Measurements from ENCODE around the gene EDA2R. TPM values are rescaled to one million over a fixed set of nuclear protein-coding genes. Genes with fewer than 3 reads are reported as not detected.
A peak's percentile ranks its signal among the peaks of the same experiment; 100 is the strongest.

The EDA2R gene
- total RNA-seq (not detected), polyA plus RNA-seq (not detected)

GRCh38 chrX:66638591-66639500 lies at the start of gene EDA2R:
Gene EDA2R, minus strand, starts transcription at chrX:66639078. Its CDS starts 23,058 bp downstream, at chrX:66616020.
- DNase-seq (peak in 2 of 3 donors; percentile 3 to 54), ATAC-seq (ENCODE audit: low read depth in 2 of 2) (no peak)
- Histone ChIP-seq H3K4me1 (ENCODE audit: control insufficient read depth, insufficient read depth, low read length, poor library complexity, severe bottlenecking) (no peaks in the 10 kb centered on the region), H3K27ac (ENCODE audit: insufficient read depth, low read length, poor library complexity, severe bottlenecking) (no peak within 1 kb of the TSS), H3K27me3 (ENCODE audit: control insufficient read depth, insufficient read depth, low read length) (no peaks in the 10 kb centered on the region), H3K4me3 (ENCODE audit: low read depth, low read length) (no peak within 1 kb of the TSS), H3K36me3 (ENCODE audit: control insufficient read depth, insufficient read depth, low read length) (no peaks in the 10 kb centered on the region), H3K9me3 (ENCODE audit: control insufficient read depth in 2 of 2, low read length in 2 of 2) (no peaks in the 10 kb centered on the region)
- Mint-ChIP-seq H3K27ac (peak within 1 kb of the TSS in 1 of 3 donors; percentile 20), H3K4me3 (peak within 1 kb of the TSS in 3 of 4 donors; percentile 40 to 68 (median 41)), H3K27me3 (no peaks in the 10 kb centered on the region), H3K9me3 (peaks cover 0 to 1% (median 0%) of the 10 kb centered on the region in 7 donors), H3K36me3 (no peaks in the 10 kb centered on the region), H3K4me1 (no peaks in the 10 kb centered on the region)

- Histone ChIP-seq H3K4me1 (ENCODE audit: control insufficient read depth, insufficient read depth, low read length, poor library complexity, severe bottlenecking) (no peaks in the 10 kb centered on the region), H3K27me3 (ENCODE audit: control insufficient read depth, insufficient read depth, low read length) (no peaks in the 10 kb centered on the region), H3K9me3 (ENCODE audit: control insufficient read depth in 2 of 2, low read length in 2 of 2) (no peaks in the 10 kb centered on the region), H3K27ac (ENCODE audit: insufficient read depth, low read length, poor library complexity, severe bottlenecking) (no peak overlapping the region), H3K36me3 (ENCODE audit: control insufficient read depth, insufficient read depth, low read length) (no peaks in the 10 kb centered on the region), H3K4me3 (ENCODE audit: low read depth, low read length) (no peak overlapping the region)
- H3K4me3 Mint-ChIP-seq = no peak overlapping the region
- DNase-seq = no peak
- ATAC-seq (ENCODE audit: low read depth in 2 of 2) = no peak
- H3K9me3 Mint-ChIP-seq = peaks cover 0 to 2% (median 0%) of the 10 kb centered on the region in 7 donors
- H3K27me3 Mint-ChIP-seq = no peaks in the 10 kb centered on the region
- H3K4me1 Mint-ChIP-seq = no peaks in the 10 kb centered on the region
- H3K36me3 Mint-ChIP-seq = no peaks in the 10 kb centered on the region
- no peak overlapping the region for H3K27ac Mint-ChIP-seq
Measured at GRCh38 chrX:66684196-66684595, 45.3 kb upstream of the EDA2R start.

- Mint-ChIP-seq H3K27ac (no peak overlapping the region), H3K36me3 (no peaks in the 10 kb centered on the region), H3K4me1 (no peaks in the 10 kb centered on the region), H3K27me3 (peaks cover 5% of the 10 kb centered on the region), H3K9me3 (peaks cover 0 to 2% (median 0%) of the 10 kb centered on the region in 7 donors), H3K4me3 (no peak overlapping the region)
- Histone ChIP-seq H3K36me3 (ENCODE audit: control insufficient read depth, insufficient read depth, low read length) (no peaks in the 10 kb centered on the region), H3K27ac (ENCODE audit: insufficient read depth, low read length, poor library complexity, severe bottlenecking) (no peak overlapping the region), H3K9me3 (ENCODE audit: control insufficient read depth in 2 of 2, low read length in 2 of 2) (no peaks in the 10 kb centered on the region), H3K27me3 (ENCODE audit: control insufficient read depth, insufficient read depth, low read length) (no peaks in the 10 kb centered on the region), H3K4me1 (ENCODE audit: control insufficient read depth, insufficient read depth, low read length, poor library complexity, severe bottlenecking) (no peaks in the 10 kb centered on the region), H3K4me3 (ENCODE audit: low read depth, low read length) (no peak overlapping the region)
- no peak for ATAC-seq (ENCODE audit: low read depth in 2 of 2)
- DNase-seq = no peak
Measured at GRCh38 chrX:66680451-66680850, 41.6 kb upstream of the EDA2R start.

GRCh38 chrX:66677430-66677829 lies 38.6 kb upstream of the EDA2R start:
- Histone ChIP-seq H3K27me3 (ENCODE audit: control insufficient read depth, insufficient read depth, low read length) (no peaks in the 10 kb centered on the region), H3K4me3 (ENCODE audit: low read depth, low read length) (no peak overlapping the region), H3K27ac (ENCODE audit: insufficient read depth, low read length, poor library complexity, severe bottlenecking) (no peak overlapping the region), H3K9me3 (ENCODE audit: control insufficient read depth in 2 of 2, low read length in 2 of 2) (no peaks in the 10 kb centered on the region), H3K36me3 (ENCODE audit: control insufficient read depth, insufficient read depth, low read length) (no peaks in the 10 kb centered on the region), H3K4me1 (ENCODE audit: control insufficient read depth, insufficient read depth, low read length, poor library complexity, severe bottlenecking) (no peaks in the 10 kb centered on the region)
- H3K4me1 Mint-ChIP-seq = no peaks in the 10 kb centered on the region
- H3K27ac Mint-ChIP-seq = no peak overlapping the region
- no peak for DNase-seq
- H3K27me3 Mint-ChIP-seq = peaks cover 5% of the 10 kb centered on the region
- no peaks in the 10 kb centered on the region for H3K36me3 Mint-ChIP-seq
- H3K9me3 Mint-ChIP-seq = no peaks in the 10 kb centered on the region
- H3K4me3 Mint-ChIP-seq = no peak overlapping the region
- ATAC-seq (ENCODE audit: low read depth in 2 of 2) = no peak

GRCh38 chrX:66676990-66677389 lies 38.1 kb upstream of the EDA2R start:
- H3K27me3 Mint-ChIP-seq = peaks cover 5% of the 10 kb centered on the region
- H3K4me3 Mint-ChIP-seq = no peak overlapping the region
- H3K4me1 Mint-ChIP-seq = no peaks in the 10 kb centered on the region
- no peaks in the 10 kb centered on the region for H3K9me3 Mint-ChIP-seq
- H3K36me3 ChIP-seq (ENCODE audit: control insufficient read depth, insufficient read depth, low read length) = no peaks in the 10 kb centered on the region
- ATAC-seq (ENCODE audit: low read depth in 2 of 2) (no peak), DNase-seq (no peak)
- H3K9me3 ChIP-seq (ENCODE audit: control insufficient read depth in 2 of 2, low read length in 2 of 2) = no peaks in the 10 kb centered on the region
- H3K27me3 ChIP-seq (ENCODE audit: control insufficient read depth, insufficient read depth, low read length) = no peaks in the 10 kb centered on the region
- no peak overlapping the region for H3K27ac Mint-ChIP-seq
- no peak overlapping the region for H3K27ac ChIP-seq (ENCODE audit: insufficient read depth, low read length, poor library complexity, severe bottlenecking)
- H3K4me1 ChIP-seq (ENCODE audit: control insufficient read depth, insufficient read depth, low read length, poor library complexity, severe bottlenecking) = no peaks in the 10 kb centered on the region
- H3K36me3 Mint-ChIP-seq = no peaks in the 10 kb centered on the region
- H3K4me3 ChIP-seq (ENCODE audit: low read depth, low read length) = no peak overlapping the region

- peaks cover 5% of the 10 kb centered on the region for H3K27me3 Mint-ChIP-seq
- Histone ChIP-seq H3K27ac (ENCODE audit: insufficient read depth, low read length, poor library complexity, severe bottlenecking) (no peak overlapping the region), H3K4me1 (ENCODE audit: control insufficient read depth, insufficient read depth, low read length, poor library complexity, severe bottlenecking) (no peaks in the 10 kb centered on the region), H3K27me3 (ENCODE audit: control insufficient read depth, insufficient read depth, low read length) (no peaks in the 10 kb centered on the region), H3K9me3 (ENCODE audit: control insufficient read depth in 2 of 2, low read length in 2 of 2) (no peaks in the 10 kb centered on the region), H3K36me3 (ENCODE audit: control insufficient read depth, insufficient read depth, low read length) (no peaks in the 10 kb centered on the region), H3K4me3 (ENCODE audit: low read depth, low read length) (no peak overlapping the region)
- no peaks in the 10 kb centered on the region for H3K36me3 Mint-ChIP-seq
- H3K27ac Mint-ChIP-seq = no peak overlapping the region
- DNase-seq (no peak), ATAC-seq (ENCODE audit: low read depth in 2 of 2) (no peak)
- no peak overlapping the region for H3K4me3 Mint-ChIP-seq
- no peaks in the 10 kb centered on the region for H3K9me3 Mint-ChIP-seq
- H3K4me1 Mint-ChIP-seq = no peaks in the 10 kb centered on the region
Measured at GRCh38 chrX:66676413-66676812, 37.5 kb upstream of the EDA2R start.

- H3K27me3 Mint-ChIP-seq = peaks cover 5% of the 10 kb centered on the region
- peaks cover 0 to 2% (median 0%) of the 10 kb centered on the region in 7 donors for H3K9me3 Mint-ChIP-seq
- H3K4me3 Mint-ChIP-seq = no peak overlapping the region
- H3K4me1 Mint-ChIP-seq = no peaks in the 10 kb centered on the region
- no peaks in the 10 kb centered on the region for H3K9me3 ChIP-seq (ENCODE audit: control insufficient read depth in 2 of 2, low read length in 2 of 2)
- H3K27ac ChIP-seq (ENCODE audit: insufficient read depth, low read length, poor library complexity, severe bottlenecking) = no peak overlapping the region
- no peaks in the 10 kb centered on the region for H3K36me3 ChIP-seq (ENCODE audit: control insufficient read depth, insufficient read depth, low read length)
- no peaks in the 10 kb centered on the region for H3K27me3 ChIP-seq (ENCODE audit: control insufficient read depth, insufficient read depth, low read length)
- H3K4me1 ChIP-seq (ENCODE audit: control insufficient read depth, insufficient read depth, low read length, poor library complexity, severe bottlenecking) = no peaks in the 10 kb centered on the region
- H3K4me3 ChIP-seq (ENCODE audit: low read depth, low read length) = no peak overlapping the region
- no peaks in the 10 kb centered on the region for H3K36me3 Mint-ChIP-seq
- DNase-seq = no peak
- no peak overlapping the region for H3K27ac Mint-ChIP-seq
- no peak for ATAC-seq (ENCODE audit: low read depth in 2 of 2)
Measured at GRCh38 chrX:66675541-66675940, 36.7 kb upstream of the EDA2R start.

- Histone ChIP-seq H3K36me3 (ENCODE audit: control insufficient read depth, insufficient read depth, low read length) (no peaks in the 10 kb centered on the region), H3K4me3 (ENCODE audit: low read depth, low read length) (no peak overlapping the region), H3K27ac (ENCODE audit: insufficient read depth, low read length, poor library complexity, severe bottlenecking) (no peak overlapping the region), H3K4me1 (ENCODE audit: control insufficient read depth, insufficient read depth, low read length, poor library complexity, severe bottlenecking) (no peaks in the 10 kb centered on the region), H3K9me3 (ENCODE audit: control insufficient read depth in 2 of 2, low read length in 2 of 2) (no peaks in the 10 kb centered on the region), H3K27me3 (ENCODE audit: control insufficient read depth, insufficient read depth, low read length) (no peaks in the 10 kb centered on the region)
- H3K27me3 Mint-ChIP-seq = peaks cover 5% of the 10 kb centered on the region
- H3K36me3 Mint-ChIP-seq = no peaks in the 10 kb centered on the region
- H3K27ac Mint-ChIP-seq = no peak overlapping the region
- ATAC-seq (ENCODE audit: low read depth in 2 of 2) = no peak
- no peaks in the 10 kb centered on the region for H3K4me1 Mint-ChIP-seq
- no peak overlapping the region for H3K4me3 Mint-ChIP-seq
- peaks cover 0 to 2% (median 0%) of the 10 kb centered on the region in 7 donors for H3K9me3 Mint-ChIP-seq
- DNase-seq = no peak
Measured at GRCh38 chrX:66674506-66674905, 35.6 kb upstream of the EDA2R start.
